ENCODE measurements around the gene TRAF2. TPM values are rescaled to one million over a fixed set of nuclear protein-coding genes. Genes with fewer than 3 reads are reported as not detected.
A peak's percentile ranks its signal among the peaks of the same experiment; 100 is the strongest.

TRAF2 gene
- total RNA-seq, 1 experiment from 2014 or later, result 29.2 TPM

DNA sequence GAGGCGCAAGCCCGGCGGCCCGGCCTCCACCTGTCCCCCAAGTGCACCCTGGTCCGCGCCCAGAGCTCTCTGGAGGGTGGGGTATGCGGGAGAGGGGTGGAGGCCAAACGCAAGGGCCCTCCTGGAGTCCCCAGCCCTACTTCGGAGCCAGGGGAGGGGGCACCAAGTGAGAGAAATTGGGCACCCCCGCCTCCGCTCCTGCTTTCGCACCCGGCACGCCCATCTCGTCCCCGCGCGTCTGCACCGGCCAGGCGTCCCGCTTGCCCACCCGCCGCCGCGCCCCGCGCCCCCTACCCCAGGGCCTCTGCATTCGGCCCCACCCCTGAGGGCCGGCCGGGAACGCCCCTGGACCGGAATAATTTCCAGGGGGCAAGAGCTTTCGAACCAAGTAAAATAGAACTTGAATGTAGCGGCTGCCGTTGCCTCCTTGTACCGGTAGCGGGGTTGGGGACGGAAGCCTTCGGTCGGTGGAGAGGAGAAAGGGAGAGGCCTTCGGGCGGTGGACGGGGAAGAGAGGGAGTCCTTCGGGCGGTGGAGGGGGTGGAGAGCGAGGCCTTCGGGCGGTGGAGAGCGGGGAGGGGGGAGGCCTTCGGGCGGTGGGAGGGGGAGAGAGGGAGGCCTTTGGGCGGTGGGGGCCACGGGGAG is 37.8 kb upstream of the TRAF2 start:
- Histone ChIP-seq H3K36me3 (ENCODE audit: insufficient read depth, low read length, poor library complexity, severe bottlenecking) (no peaks in the 10 kb centered on the region), H3K27ac (ENCODE audit: low read depth, low read length, poor library complexity, severe bottlenecking) (peak overlapping the region; percentile 82), H3K9me3 (ENCODE audit: low read depth, low read length, poor library complexity, severe bottlenecking) (no peaks in the 10 kb centered on the region), H3K4me3 (ENCODE audit: low read depth, low read length, poor library complexity, severe bottlenecking) (peak overlapping the region; percentile 78), H3K4me1 (ENCODE audit: insufficient read depth, low read length, poor library complexity, severe bottlenecking) (peaks cover 9% of the 10 kb centered on the region), H3K27me3 (replicated peaks; ENCODE audit: insufficient read depth, low read depth, low read length, poor library complexity) (no peaks in the 10 kb centered on the region)
- peak; percentile 73 for DNase-seq (ENCODE audit: low spot score)
- POLR2A ChIA-PET (ENCODE audit: low non-redundant PET), result no interaction called here
- TF ChIP-seq, protein P1, sequence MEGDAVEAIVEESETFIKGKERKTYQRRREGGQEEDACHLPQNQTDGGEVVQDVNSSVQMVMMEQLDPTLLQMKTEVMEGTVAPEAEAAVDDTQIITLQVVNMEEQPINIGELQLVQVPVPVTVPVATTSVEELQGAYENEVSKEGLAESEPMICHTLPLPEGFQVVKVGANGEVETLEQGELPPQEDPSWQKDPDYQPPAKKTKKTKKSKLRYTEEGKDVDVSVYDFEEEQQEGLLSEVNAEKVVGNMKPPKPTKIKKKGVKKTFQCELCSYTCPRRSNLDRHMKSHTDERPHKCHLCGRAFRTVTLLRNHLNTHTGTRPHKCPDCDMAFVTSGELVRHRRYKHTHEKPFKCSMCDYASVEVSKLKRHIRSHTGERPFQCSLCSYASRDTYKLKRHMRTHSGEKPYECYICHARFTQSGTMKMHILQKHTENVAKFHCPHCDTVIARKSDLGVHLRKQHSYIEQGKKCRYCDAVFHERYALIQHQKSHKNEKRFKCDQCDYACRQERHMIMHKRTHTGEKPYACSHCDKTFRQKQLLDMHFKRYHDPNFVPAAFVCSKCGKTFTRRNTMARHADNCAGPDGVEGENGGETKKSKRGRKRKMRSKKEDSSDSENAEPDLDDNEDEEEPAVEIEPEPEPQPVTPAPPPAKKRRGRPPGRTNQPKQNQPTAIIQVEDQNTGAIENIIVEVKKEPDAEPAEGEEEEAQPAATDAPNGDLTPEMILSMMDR (conservative IDR thresholded peaks at IDR 0.05; ENCODE audit: low read depth, low read length), result no peak
- TF ChIP-seq EZH2 (IDR thresholded peaks at IDR 0.05; ENCODE audit: borderline replicate concordance, low read depth, low read length, poor library complexity, severe bottlenecking), result no peak
- intact Hi-C loops (cut with micrococcal nuclease; ENCODE audit: unreplicated experiment), result no loop called here
- BruUV-seq (replicated peaks), result no TSS peak
- CTCF ChIA-PET, result interaction anchor here (1.3 kb wide), 1 partner anchor 187 kb away, joined by 4 read pairs; no protein-coding TSS in a partner anchor

DNA sequence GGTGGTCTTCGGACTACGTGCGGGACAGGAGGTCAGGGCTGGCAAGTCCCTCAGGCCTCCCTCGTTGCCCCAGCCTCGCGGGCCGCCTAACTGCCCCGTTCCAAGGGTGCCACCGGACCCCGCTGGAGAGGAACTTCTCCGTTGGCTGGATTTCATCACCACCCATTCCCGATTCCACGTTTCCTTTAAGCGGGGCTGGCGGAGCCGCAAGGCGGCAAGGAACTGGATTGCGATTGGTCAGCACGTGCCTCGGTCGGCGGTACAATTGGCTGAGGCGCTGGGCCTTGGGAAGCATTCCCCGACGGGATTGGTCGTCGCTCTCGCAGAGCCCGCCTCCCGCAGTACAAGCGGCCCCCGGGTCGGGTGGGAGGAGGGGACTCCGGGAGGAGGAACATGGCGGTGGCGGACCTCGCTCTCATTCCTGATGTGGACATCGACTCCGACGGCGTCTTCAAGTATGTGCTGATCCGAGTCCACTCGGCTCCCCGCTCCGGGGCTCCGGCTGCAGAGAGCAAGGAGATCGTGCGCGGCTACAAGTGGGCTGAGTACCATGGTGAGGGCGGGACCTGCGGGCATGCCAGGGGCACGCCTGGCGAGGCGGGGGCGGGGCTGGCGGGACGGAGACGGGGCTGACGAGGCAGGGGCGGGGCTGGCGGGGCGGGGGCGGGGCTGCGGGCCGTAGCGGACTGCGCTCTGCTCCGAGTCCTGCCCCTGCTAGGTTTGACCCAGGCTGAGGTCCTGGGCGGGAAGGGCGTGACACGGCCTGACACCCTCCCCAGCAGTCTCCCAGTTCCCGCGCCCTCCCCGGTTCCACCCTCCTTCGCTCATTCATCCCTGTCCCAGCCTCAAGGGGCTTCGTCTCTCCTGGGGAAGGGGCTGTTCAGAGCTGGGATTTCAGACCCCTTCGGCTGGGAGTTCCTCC is 37.0 kb upstream of the TRAF2 start, which contains the start of gene PHPT1:
PHPT1 (plus strand) TSS at position 372 of the 922 bp plus-strand sequence; CDS start at position 394, 22 bp downstream.
- H3K9me3 ChIP-seq (ENCODE audit: low read depth, low read length, poor library complexity, severe bottlenecking), result no peaks in the 10 kb centered on the region
- DNase-seq (ENCODE audit: low spot score), result peak; percentile 100
- peak within 1 kb of the TSS; percentile 78 for H3K4me3 ChIP-seq (ENCODE audit: low read depth, low read length, poor library complexity, severe bottlenecking)
- peaks cover 9% of the 10 kb centered on the region for H3K4me1 ChIP-seq (ENCODE audit: insufficient read depth, low read length, poor library complexity, severe bottlenecking)
- BruUV-seq (replicated peaks), result no TSS peak
- CTCF ChIA-PET, result interaction anchor here (0.6 kb wide), 1 partner anchor 188 kb away, joined by 4 read pairs; no protein-coding TSS in a partner anchor
- no peaks in the 10 kb centered on the region for H3K36me3 ChIP-seq (ENCODE audit: insufficient read depth, low read length, poor library complexity, severe bottlenecking)
- H3K27me3 ChIP-seq (replicated peaks; ENCODE audit: insufficient read depth, low read depth, low read length, poor library complexity), result no peaks in the 10 kb centered on the region
- POLR2A ChIA-PET (ENCODE audit: low non-redundant PET), result no interaction called here
- intact Hi-C loops (cut with micrococcal nuclease; ENCODE audit: unreplicated experiment), result no loop called here
- H3K27ac ChIP-seq (ENCODE audit: low read depth, low read length, poor library complexity, severe bottlenecking), result peak within 1 kb of the TSS; percentile 82
- TF ChIP-seq, protein P1 (conservative IDR thresholded peaks at IDR 0.05; ENCODE audit: low read depth, low read length), result no peak
- no peak for TF ChIP-seq EZH2 (IDR thresholded peaks at IDR 0.05; ENCODE audit: borderline replicate concordance, low read depth, low read length, poor library complexity, severe bottlenecking)

DNA sequence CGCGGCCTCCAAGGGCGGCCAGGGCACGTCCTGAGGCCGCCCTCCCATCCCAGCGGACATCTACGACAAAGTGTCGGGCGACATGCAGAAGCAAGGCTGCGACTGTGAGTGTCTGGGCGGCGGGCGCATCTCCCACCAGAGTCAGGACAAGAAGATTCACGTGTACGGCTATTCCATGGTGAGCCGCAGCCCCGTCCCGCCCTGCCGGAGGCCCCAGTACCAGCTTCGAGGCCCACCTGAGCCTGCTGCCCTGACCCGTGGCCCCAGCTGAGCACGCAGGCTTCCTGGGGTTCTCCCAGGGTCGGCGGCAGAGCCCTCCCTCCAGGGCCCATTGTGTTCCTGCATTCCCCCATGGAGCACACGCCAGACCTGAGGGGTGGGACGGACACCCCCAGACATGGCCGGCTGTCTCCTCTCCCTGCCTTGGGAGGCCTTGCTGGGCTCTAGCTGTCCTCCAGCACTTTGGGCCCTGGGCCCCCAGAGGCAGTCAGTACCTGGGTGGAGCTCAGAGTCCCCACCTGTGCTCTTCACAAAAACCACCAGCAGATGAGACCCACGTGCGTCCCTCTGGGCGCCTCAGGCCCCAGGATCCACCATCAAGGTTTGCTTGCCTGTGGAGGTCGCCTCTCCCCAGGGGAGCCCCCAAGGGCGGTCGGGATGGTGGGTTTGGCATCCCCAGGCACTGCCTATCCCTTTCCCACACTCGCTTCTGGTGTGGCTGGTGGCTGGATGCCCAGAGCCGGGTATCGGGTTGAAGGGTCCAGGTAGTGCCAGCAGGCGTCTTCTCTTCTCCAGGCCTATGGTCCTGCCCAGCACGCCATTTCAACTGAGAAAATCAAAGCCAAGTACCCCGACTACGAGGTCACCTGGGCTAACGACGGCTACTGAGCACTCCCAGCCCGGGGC is 36.1 kb upstream of the TRAF2 start:
- Histone ChIP-seq H3K4me1 (ENCODE audit: insufficient read depth, low read length, poor library complexity, severe bottlenecking) (peaks cover 9% of the 10 kb centered on the region), H3K9me3 (ENCODE audit: low read depth, low read length, poor library complexity, severe bottlenecking) (no peaks in the 10 kb centered on the region), H3K27ac (ENCODE audit: low read depth, low read length, poor library complexity, severe bottlenecking) (peak overlapping the region; percentile 80), H3K36me3 (ENCODE audit: insufficient read depth, low read length, poor library complexity, severe bottlenecking) (no peaks in the 10 kb centered on the region), H3K4me3 (ENCODE audit: low read depth, low read length, poor library complexity, severe bottlenecking) (peak overlapping the region; percentile 78), H3K27me3 (replicated peaks; ENCODE audit: insufficient read depth, low read depth, low read length, poor library complexity) (no peaks in the 10 kb centered on the region)
- CTCF ChIA-PET, result interaction anchor here (0.6 kb wide), 1 partner anchor 187 kb away, joined by 4 read pairs; no protein-coding TSS in a partner anchor
- BruUV-seq (replicated peaks), result TSS peak; percentile 69
- no peak for DNase-seq (ENCODE audit: low spot score)
- no peak for TF ChIP-seq EZH2 (IDR thresholded peaks at IDR 0.05; ENCODE audit: borderline replicate concordance, low read depth, low read length, poor library complexity, severe bottlenecking)
- TF ChIP-seq, protein P1 (conservative IDR thresholded peaks at IDR 0.05; ENCODE audit: low read depth, low read length), result no peak
- intact Hi-C loops (cut with micrococcal nuclease; ENCODE audit: unreplicated experiment), result no loop called here
- POLR2A ChIA-PET (ENCODE audit: low non-redundant PET), result no interaction called here
